ENCODE results near the gene ABCD4.

GRCh38 chr14:74293606-74294005 lies 9.1 kb downstream of the ABCD4 start:
- TF ChIP-seq POLR2A (IDR thresholded peaks at IDR 0.05) (no peak), CTCF (IDR thresholded peaks at IDR 0.05) (no peak)

Measured in body of pancreas (tissue), 4 donors.